Muscle layer of colon (tissue), 2 donors: ENCODE data around the gene MINDY3.
"Not testable (repeated sequence)": the region's sequence is repeated elsewhere in the genome, so short reads cannot be mapped to it uniquely, and the experiment has no call there.

Experiments
- H3K27ac ChIP-seq: one replicate; pipeline ENCODE4 v1.7.0; 2013; ENCODE audit warnings: low read depth, mild to moderate bottlenecking, low read length, moderate library complexity
- H3K27me3 ChIP-seq, 2 donors: one replicate each; pipeline ENCODE4 v1.7.0; 2013; ENCODE audit warnings: low read length in 2 of 2, mild to moderate bottlenecking in 2 of 2; ENCODE audit not compliant: insufficient read depth in 2 of 2, control insufficient read depth in 1 of 2
- H3K36me3 ChIP-seq: one replicate; pipeline ENCODE4 v1.7.0; 2013; ENCODE audit warnings: mild to moderate bottlenecking, low read length; ENCODE audit not compliant: insufficient read depth
- H3K4me1 ChIP-seq: one replicate; pipeline ENCODE4 v1.7.0; 2013; ENCODE audit warnings: mild to moderate bottlenecking, low read length; ENCODE audit not compliant: insufficient read depth
- H3K4me3 ChIP-seq, 2 donors: one replicate each; pipeline ENCODE4 v1.7.0; 2013; ENCODE audit warnings: low read length in 2 of 2, low read depth in 1 of 2, mild to moderate bottlenecking in 1 of 2, moderate library complexity in 1 of 2
- H3K9ac ChIP-seq: one replicate; pipeline ENCODE4 v1.7.0; 2013; ENCODE audit warnings: low read length
- H3K9me3 ChIP-seq: one replicate; pipeline ENCODE4 v1.7.0; 2013; ENCODE audit warnings: mild to moderate bottlenecking, low read length
- donor health status: abdominal sarcoma.
- donor health status: Adenocarcinoma of cecum.

Gene MINDY3

GRCh38 chr10:15872645-15873044 is 12.3 kb upstream of the MINDY3 start:
- not testable (repeated sequence) for H3K27me3 ChIP-seq, H3K4me1 ChIP-seq, H3K9ac ChIP-seq, H3K36me3 ChIP-seq, H3K27ac ChIP-seq, H3K4me3 ChIP-seq, H3K9me3 ChIP-seq

GRCh38 chr10:15871823-15872222 is 11.5 kb upstream of the MINDY3 start:
- H3K27ac ChIP-seq: no peak overlapping the region
- no peaks in the 10 kb centered on the region for H3K4me1 ChIP-seq
- no peaks in the 10 kb centered on the region for H3K36me3 ChIP-seq
- no peak overlapping the region for H3K4me3 ChIP-seq
- no peaks in the 10 kb centered on the region for H3K27me3 ChIP-seq
- no peak overlapping the region for H3K9ac ChIP-seq
- no peaks in the 10 kb centered on the region for H3K9me3 ChIP-seq

DNA sequence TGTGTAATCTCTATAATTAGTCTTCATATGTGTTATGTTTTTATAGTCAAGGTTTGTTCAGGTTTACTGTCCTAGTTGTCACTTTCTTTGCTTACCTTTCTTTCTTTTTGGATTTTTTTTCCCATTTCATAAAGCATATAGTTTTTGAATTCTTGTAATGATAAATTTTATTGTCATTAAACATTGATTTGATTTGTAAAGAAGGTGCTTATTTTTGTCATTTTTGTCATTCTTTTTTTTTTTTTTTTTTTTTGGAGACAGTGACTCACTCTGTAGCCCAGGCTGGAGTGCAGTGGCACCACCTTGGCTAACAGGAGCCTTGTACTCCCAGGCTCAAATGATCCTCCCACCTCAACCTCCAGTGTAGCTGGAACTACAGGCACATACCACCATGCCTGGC is 9.6 kb upstream of the MINDY3 start:
- no peaks in the 10 kb centered on the region for H3K27me3 ChIP-seq
- no peaks in the 10 kb centered on the region for H3K4me1 ChIP-seq

GRCh38 chr10:15868006-15868405 is 7.7 kb upstream of the MINDY3 start:
- H3K27me3 ChIP-seq: no peaks in the 10 kb centered on the region

More for the DNA sequence above, 9.6 kb upstream of the MINDY3 start:
- Histone ChIP-seq H3K9me3 (no peaks in the 10 kb centered on the region), H3K4me3 (no peak overlapping the region), H3K9ac (no peak overlapping the region), H3K27ac (no peak overlapping the region), H3K36me3 (no peaks in the 10 kb centered on the region)

DNA sequence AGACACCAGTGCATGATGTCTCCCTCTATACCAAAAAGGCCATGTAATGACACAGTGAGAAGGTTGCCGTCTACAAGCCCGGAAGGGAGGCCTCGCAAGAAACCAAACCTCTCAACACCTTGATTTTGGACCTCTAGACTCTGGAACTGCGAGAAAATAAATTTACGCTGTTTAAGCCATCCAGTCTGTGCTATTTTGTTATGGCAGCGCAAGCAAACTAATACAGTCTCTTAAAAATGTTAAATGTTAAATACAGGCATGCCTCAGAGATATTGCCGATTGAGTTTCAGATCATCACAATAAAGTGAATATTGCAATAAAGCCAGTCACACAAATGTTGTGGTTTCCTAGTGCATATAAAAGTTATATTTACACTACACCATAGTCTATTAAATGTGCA is 5.0 kb upstream of the MINDY3 start:
- Histone ChIP-seq H3K27ac (no peak overlapping the region), H3K4me3 (no peak overlapping the region), H3K4me1 (no peaks in the 10 kb centered on the region), H3K9ac (no peak overlapping the region), H3K36me3 (no peaks in the 10 kb centered on the region), H3K27me3 (no peaks in the 10 kb centered on the region), H3K9me3 (no peaks in the 10 kb centered on the region)

More at GRCh38 chr10:15868006-15868405, 7.7 kb upstream of the MINDY3 start:
- H3K27ac ChIP-seq: no peak overlapping the region
- H3K4me1 ChIP-seq: no peaks in the 10 kb centered on the region
- no peak overlapping the region for H3K4me3 ChIP-seq
- H3K36me3 ChIP-seq: no peaks in the 10 kb centered on the region
- no peaks in the 10 kb centered on the region for H3K9me3 ChIP-seq
- no peak overlapping the region for H3K9ac ChIP-seq

DNA sequence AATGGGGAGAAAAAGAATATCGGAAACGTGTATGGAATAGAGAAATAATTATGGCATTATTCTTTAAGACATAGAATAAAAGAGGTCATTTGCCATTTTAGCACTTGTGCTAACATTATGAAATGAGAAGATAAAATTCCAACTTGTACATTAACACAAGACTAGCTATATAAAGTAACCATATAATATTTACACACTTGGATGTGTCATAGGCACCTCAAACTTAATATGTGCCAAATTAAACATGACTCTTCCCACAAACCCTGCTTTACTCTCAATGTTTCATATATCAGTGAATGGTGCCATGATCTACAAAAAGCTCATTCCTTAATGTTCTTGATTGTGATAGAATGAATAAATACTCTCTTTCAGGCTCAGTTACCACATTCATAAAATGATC is 4.1 kb upstream of the MINDY3 start:
- no peak overlapping the region for H3K27ac ChIP-seq
- no peak overlapping the region for H3K4me3 ChIP-seq
- H3K27me3 ChIP-seq: no peaks in the 10 kb centered on the region
- H3K9ac ChIP-seq: no peak overlapping the region
- H3K36me3 ChIP-seq: no peaks in the 10 kb centered on the region
- H3K4me1 ChIP-seq: peaks cover under 1% of the 10 kb centered on the region
- no peaks in the 10 kb centered on the region for H3K9me3 ChIP-seq

DNA sequence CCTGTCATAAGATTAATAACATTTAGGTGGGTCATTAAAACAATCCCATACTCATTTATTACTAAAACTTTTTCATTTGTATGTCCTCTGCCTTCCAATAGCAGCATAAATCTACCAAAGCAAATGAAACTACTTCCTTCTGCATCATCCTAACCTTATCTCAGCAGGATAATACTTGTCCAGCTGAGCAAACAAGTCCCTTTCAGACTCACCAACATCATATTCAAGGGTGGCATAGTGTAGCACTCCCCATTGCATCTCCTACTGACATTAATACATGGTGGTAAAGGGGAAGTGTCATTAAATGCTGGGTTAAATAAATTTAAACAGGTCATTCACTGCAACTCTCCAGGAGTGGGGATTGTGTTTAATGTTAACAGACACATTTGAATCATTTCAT is 3.4 kb upstream of the MINDY3 start:
- H3K4me1 ChIP-seq: peaks cover 7% of the 10 kb centered on the region
- H3K9ac ChIP-seq: no peak overlapping the region
- H3K27ac ChIP-seq: no peak overlapping the region
- H3K4me3 ChIP-seq: no peak overlapping the region
- no peaks in the 10 kb centered on the region for H3K27me3 ChIP-seq
- H3K36me3 ChIP-seq: no peaks in the 10 kb centered on the region
- no peaks in the 10 kb centered on the region for H3K9me3 ChIP-seq

DNA sequence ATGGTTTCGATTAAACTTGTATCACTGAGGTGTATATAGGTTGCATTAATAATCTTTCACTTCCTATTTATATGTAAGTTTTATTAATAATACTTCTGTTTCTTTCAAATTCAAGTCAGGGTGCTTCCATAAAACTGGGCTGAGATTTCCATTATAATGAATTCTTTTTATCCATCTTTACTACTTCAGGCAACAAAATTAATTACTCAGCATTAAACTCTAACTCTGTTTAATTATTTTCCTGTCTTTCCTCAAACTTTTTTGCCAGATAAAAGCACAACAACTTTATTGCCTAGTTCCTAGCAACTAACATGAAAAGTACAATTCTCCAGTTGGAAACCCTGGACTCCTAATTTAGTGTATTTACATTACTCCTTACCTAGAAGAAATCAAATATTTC is 3.0 kb upstream of the MINDY3 start:
- no peak overlapping the region for H3K4me3 ChIP-seq
- no peak overlapping the region for H3K9ac ChIP-seq
- H3K27ac ChIP-seq: no peak overlapping the region
- H3K9me3 ChIP-seq: no peaks in the 10 kb centered on the region
- no peaks in the 10 kb centered on the region for H3K36me3 ChIP-seq
- H3K4me1 ChIP-seq: peaks cover 11% of the 10 kb centered on the region
- no peaks in the 10 kb centered on the region for H3K27me3 ChIP-seq

GRCh38 chr10:15860692-15861201 is 440 bp upstream of the MINDY3 start:
- H3K9me3 ChIP-seq: no peaks in the 10 kb centered on the region
- H3K4me3 ChIP-seq: peak overlapping the region; percentile 98 to 99
- peaks cover 16% of the 10 kb centered on the region for H3K4me1 ChIP-seq
- peak overlapping the region; percentile 89 for H3K27ac ChIP-seq
- peak overlapping the region; percentile 37 for H3K9ac ChIP-seq
- H3K36me3 ChIP-seq: no peaks in the 10 kb centered on the region
- no peaks in the 10 kb centered on the region for H3K27me3 ChIP-seq

- H3K4me3 ChIP-seq: peak overlapping the region; percentile 98 to 99
- peak overlapping the region; percentile 89 for H3K27ac ChIP-seq
- H3K27me3 ChIP-seq: no peaks in the 10 kb centered on the region
- no peaks in the 10 kb centered on the region for H3K9me3 ChIP-seq
- H3K36me3 ChIP-seq: no peaks in the 10 kb centered on the region
- H3K4me1 ChIP-seq: peaks cover 16% of the 10 kb centered on the region
- H3K9ac ChIP-seq: peak overlapping the region; percentile 37
Measured at GRCh38 chr10:15859509-15859905, 800 bp downstream of the MINDY3 start.

DNA sequence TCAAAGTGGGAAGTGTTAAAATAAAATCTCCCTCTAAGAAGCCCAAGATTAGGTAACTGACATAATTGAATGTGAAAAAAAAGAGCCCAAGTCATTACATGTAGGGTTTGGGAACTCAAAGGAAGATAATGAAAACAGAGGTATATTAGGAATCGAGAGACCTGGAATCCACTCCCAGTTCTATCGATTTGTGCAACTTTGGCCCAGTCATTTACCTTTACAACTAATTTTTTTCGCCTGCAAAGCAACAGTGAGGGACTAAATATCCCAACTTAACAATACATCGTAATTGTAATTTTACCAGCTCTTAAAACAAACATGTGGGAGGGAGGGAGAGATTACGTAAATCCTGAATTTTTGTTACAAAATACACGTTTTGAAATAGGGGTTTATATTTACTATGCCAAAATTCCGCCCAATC is 1.4 kb downstream of the MINDY3 start:
- Histone ChIP-seq H3K4me1 (peaks cover 16% of the 10 kb centered on the region), H3K36me3 (no peaks in the 10 kb centered on the region), H3K27ac (no peak overlapping the region), H3K27me3 (no peaks in the 10 kb centered on the region), H3K9ac (no peak overlapping the region), H3K9me3 (no peaks in the 10 kb centered on the region), H3K4me3 (peak overlapping the region in 1 of 2 donors; percentile 99)

- Histone ChIP-seq H3K27me3 (no peaks in the 10 kb centered on the region), H3K9ac (no peak overlapping the region), H3K9me3 (no peaks in the 10 kb centered on the region), H3K4me1 (peaks cover 22% of the 10 kb centered on the region), H3K27ac (no peak overlapping the region), H3K4me3 (no peak overlapping the region), H3K36me3 (no peaks in the 10 kb centered on the region)
Measured at GRCh38 chr10:15857107-15857575, 3.2 kb downstream of the MINDY3 start.
